CD4-positive, alpha-beta T cell treated with Interleukin-17A for 4 hours (primary cell): Measurements from ENCODE around the gene TMPRSS11B.
A peak's percentile ranks its signal among the peaks of the same experiment; 100 is the strongest.
"Not testable (repeated sequence)": the region's sequence is repeated elsewhere in the genome, so short reads cannot be mapped to it uniquely, and the experiment has no call there.

Experiments used
- DNase-seq: peaks from one replicate; pipeline ENCODE4 v3.0.0-alpha.2; 2020; ENCODE audit warnings: mixed read lengths

Gene TMPRSS11B, protein sequence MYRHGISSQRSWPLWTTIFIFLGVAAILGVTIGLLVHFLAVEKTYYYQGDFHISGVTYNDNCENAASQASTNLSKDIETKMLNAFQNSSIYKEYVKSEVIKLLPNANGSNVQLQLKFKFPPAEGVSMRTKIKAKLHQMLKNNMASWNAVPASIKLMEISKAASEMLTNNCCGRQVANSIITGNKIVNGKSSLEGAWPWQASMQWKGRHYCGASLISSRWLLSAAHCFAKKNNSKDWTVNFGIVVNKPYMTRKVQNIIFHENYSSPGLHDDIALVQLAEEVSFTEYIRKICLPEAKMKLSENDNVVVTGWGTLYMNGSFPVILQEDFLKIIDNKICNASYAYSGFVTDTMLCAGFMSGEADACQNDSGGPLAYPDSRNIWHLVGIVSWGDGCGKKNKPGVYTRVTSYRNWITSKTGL

DNA sequence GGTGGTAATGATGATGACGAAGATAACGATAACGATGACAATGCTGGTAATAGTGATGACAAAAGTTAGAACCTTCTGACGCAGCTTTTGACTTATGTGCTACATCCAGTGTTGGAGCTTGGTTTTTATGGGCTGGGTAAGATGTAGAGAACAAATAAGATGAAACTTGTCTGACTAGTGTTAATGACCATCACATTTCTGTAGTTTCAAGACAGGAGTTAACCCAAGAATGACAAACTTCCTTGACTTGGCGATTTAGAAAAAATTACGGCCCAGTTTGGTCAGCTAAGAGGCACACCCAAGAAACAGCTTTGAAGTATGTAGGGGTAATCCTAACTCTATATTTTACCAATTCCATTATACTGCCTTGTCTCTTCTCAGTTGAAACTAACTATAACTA, at the start of gene TMPRSS11B:
TSS of gene TMPRSS11B (minus strand) at position 101 of the 400 bp plus-strand sequence. CDS start 136 bp downstream, outside the sequence.
- no peak for DNase-seq

DNA sequence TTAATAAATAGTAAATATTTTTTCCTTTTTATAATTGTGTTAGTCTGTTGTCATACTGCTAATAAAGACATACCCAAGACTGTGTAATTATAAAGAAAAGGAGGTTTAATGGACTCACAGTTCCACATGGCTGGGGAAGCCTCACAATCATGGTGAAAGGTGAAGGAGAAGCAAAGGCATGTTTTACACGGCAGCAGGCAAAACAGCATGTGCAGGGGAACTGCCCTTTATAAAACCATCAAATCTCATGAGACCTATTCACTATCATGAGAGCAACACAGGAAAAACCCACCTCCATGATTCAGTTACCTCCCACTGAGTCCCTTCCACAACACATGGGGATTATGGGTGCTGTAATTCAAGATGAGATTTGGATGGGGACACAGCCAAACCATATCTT, 45.8 kb upstream of the TMPRSS11B start:
- no peak for DNase-seq

DNA sequence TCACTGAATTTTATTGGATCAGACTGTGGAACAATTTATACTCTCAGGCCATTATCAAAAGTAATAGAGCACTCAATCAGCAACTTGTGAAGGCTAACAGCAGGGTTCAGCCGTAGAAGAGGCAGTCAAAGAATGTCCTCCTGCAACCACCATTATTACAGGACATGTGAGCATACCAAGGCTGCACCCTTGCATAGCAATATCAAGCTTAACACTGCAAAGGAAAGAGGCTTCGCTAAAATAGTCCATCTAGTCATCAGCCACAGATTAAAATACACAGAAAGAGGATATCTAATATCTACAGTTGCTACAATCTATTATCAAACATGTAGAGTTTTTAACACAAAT, 42.9 kb upstream of the TMPRSS11B start:
- no peak for DNase-seq

DNA sequence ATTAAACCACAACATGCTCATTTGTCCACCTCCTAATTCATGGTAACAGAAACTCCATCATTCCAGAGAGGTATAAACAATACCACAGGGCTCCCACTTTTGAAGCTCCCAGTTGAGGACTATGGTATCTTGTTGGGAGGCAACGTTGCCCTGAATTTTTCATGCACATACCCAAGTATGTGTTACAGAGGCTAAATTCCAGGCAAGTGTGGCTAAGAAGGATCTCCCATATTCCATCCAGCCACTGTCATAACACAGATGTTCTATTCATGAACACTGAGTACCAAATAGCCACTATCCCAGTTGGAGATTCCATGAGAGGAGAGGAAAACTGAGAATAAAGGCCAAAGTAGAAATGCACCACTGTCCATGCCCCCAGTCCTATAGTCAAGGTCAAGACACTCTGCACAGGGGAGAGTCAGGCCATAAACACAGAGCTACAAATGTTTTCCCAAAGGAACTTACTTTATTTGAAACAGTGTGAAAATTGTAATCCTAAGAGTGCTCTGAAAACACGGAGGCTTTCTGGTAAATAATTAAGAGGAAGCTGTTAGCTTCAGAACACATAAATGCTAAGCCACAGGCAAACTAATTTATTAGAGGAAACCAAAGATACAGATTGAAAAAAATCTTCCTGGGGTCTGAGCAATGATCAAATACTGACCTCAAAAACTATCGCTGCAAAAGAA, 42.4 kb upstream of the TMPRSS11B start:
- no peak for DNase-seq

DNA sequence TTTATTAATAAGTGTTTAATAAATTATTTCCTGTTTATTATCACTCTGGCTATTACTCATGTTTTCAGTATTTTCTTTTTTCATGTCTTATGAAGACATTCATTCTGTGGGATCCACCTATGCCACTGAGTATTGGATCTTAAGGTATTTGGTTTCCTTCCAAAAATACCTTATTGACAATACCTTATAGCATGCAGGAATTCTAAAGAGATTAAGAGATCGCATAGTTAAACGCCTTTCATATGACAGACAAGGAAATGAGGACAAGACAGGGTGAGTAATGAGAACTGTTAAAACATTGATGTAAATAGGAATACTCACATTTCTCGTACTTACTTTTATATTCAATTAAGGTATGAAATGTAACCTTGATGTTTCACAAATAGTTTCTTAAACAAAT, 38.2 kb upstream of the TMPRSS11B start:
- DNase-seq = no peak

DNA sequence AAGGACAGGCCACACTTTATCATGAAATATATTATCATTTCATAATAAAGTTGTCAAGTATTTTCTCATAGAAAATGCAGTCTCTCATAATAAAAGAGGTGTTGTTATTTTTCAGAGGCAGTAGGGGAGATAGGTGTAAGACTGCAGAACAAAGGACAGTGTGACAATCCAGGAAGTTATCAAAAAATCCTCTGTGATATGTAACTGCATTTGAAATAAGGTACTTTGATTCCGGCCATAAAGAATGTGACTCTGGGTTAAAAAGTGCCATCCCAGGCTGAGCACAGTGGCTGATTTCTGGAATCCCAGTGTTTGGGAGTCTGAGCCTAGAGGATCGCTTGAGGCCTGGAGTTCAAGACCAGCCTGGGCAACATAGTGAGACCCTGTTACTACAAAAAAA, 37.6 kb upstream of the TMPRSS11B start:
- DNase-seq = no peak

DNA sequence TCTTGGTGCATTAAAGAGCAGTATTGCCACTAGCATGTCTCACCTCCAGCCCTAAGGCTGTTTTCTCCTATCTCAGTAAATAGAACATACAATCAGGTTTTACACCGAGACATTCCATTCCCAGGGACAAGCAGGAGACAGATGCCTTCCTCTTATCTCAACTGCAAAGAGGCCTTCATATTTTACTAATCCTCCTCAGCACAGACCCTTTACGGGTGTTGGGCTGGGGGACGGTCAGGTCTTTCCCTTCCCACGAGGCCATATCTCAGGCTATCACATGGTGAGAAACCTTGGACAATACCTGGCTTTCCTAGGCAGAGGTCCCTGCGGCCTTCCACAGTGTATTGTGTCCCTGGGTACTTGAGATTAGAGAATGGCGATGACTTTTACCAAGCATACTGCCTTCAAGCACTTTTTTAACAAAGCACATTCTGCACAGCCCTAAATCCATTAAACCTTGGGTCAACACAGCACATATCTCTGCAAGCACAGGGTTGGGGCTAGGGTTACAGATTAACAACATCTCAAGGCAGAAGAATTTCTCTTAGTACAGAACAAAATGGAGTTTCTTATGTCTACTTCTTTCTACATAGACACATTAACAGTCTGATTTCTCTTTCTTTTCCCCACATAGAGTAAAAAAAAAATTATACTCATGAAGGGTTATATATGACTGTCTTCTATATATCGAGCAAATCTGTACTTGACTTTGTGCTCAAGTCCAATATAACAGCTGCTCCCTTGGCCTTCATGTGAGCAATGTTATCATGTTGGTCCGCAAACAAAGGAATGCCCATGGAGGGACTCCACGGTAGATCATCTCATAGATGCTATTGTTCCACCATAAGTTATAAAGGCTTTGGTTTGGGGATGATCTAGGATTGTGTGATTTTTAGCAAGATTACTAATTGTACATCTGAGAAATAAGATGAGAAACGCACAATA, 36.6 kb upstream of the TMPRSS11B start:
- DNase-seq = not testable (repeated sequence)

DNA sequence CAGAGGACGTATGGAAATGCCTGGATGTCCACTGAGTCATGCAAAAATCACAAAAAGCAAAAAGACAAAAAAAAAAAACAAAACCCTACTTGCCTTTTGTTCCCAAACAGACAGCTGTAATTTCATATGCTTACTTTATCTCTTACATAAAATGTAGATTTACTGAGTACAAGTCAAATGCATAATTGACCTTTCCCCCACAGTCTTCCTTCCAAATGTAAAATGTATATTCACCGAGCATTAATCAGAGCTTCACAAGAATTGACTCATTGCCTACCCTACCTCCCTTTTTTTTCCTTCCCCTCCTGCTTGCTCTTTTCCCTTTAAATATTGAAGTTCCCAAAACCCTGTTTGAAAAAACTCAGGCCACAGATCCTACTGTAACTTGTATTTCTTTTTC, 32.5 kb upstream of the TMPRSS11B start:
- DNase-seq = no peak

DNA sequence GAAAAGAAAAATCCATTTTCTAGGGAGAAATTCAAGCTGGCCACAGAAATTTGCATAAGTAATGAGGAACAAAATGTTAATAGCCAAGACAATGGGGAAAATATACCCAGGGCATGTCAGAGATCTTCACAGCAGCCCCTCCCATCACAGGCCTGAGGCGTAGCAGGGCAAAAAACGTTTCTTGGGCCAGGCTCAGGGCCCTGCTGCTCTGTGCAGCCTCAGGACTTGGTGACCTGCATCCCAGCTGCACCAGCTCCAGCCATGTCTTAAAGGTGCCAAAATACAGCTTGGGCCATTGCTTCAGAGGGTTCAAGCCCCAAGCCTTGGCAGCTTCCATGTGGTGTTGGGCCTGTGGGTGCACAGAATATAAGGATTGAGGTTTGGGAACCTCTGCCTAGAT, 32.1 kb upstream of the TMPRSS11B start:
- no peak for DNase-seq

DNA sequence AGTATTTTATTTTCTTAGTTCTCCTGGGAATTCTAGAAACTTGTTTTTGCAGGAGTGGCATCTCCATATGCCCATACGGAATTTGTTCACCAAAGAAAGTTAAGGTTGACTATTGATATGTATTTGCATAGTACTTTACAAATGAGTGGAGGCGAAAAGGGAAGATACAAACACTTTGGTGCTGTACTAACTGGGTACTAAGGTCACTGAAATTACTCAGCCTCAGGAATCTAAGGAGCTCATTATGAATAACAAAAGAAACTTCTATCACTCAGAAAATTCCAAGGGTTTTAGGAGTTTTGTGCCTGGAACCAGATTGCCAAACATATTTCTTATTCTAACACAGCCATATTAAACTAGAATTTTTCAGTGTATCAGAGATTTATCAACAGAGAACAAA, 27.4 kb upstream of the TMPRSS11B start:
- no peak for DNase-seq

DNA sequence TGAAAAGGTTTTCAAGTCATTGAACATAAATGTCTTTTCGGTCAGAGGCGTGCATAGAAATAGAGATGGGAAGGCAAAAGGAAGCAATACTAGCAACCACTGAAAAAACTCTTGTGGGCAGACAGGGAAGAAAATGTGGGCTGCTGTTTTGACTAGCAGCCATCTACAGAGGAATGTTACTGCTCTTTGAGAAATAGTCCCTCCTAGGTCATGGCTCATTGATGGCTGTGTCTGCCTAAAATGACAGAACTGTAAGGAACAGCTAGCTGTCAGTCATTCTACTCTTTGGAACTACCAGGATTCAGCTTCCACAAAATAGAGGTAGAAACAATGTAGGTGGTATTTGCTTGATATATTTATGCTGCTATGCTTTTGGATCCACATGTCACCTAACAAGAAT, 26.9 kb upstream of the TMPRSS11B start:
- DNase-seq = no peak

DNA sequence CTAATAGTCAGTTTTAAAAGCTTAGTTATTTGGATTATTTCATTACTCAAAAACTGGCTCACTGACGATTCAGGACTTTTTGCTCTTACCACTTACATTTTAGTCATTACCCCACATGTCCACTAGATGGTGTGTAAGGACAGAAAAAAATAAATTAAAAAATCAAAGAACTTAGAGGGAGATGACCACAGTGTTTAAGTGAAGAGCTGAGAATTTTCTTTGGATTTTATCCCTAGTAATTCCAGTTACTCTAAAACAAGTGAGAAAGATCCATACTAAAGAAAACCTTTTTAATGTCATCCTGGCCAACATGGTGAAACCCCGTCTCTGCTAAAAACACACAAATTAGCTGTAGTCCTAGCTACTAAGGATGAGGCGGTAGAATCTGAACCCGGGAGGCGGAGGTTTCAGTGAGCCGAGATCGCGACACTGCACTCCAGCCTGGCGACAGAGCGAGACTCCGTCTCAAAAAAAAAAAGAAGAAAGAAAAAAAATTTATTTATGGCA, 26.4 kb upstream of the TMPRSS11B start:
- DNase-seq = peak; percentile 5

DNA sequence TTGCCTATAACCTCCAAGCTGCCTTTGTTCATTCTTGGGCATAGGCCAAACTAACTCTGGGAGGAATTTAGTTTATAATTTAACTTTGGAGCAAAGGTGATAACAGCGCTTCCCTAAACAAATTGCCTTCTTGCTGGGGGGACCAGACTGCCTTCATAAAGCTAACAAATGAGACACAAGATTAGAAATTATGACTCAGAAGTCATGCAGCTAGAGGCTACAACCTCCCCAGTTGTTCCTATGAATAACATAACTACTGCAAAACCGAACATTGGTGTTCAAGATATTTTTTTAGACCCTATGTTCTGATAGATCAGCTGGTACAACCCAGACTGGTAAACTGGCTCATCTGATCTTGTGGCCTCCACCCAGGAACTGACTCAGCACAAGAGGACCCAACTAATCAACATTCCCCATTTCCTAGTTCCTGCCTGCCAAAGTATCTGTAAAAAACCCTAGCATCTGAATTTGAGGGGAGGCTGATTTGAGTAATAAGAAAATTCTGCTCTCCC, 22.0 kb upstream of the TMPRSS11B start:
- DNase-seq = no peak

DNA sequence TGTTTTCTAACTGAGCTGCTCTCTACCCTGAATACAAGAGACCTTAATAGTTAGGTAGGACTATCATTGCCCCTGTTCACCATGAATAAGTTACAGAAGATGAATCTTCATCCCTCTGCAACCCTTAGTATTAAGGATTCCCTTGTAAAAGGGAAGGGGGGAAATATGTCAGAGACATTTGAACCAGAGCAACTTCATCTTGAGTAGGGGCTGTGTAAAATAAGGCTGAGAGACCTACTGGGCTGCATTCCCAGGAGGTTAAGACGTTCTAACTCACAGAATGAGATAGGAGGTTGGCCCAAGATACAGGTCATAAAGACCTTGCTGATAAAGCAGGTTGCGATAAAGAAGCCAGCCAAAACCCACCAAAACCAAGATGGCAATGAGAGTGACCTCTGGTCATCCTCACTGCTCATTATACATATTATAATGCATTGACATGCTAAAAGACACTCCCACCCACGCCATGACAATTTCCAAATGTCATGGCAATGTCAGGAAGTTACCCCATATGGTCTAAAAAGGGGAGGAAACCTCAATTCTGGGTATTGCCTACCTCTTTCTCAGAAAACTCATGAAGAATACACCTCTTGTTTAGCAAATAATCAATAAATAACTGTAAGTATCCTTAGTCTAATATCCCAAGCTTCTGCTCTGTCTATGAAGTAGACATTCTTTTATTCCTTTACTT, 19.5 kb upstream of the TMPRSS11B start:
- no peak for DNase-seq

DNA sequence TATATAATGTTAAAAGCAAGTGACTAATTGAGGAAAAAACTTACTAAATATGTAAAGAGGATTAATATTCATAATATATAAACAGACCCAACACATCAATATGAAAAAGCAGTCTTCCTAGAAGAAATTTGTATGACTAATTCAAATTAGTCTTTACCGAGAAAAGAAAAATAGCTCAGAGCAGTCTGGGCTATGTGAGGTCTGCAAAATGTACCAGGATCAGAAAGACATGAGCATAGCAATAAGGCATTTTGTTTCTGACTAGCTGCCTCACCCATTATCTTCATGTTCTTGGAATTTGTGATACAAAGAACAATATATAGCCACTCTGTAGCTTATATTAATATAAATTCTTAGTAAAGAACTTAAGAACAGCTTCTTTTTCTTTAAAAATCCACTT, 13.7 kb upstream of the TMPRSS11B start:
- no peak for DNase-seq

DNA sequence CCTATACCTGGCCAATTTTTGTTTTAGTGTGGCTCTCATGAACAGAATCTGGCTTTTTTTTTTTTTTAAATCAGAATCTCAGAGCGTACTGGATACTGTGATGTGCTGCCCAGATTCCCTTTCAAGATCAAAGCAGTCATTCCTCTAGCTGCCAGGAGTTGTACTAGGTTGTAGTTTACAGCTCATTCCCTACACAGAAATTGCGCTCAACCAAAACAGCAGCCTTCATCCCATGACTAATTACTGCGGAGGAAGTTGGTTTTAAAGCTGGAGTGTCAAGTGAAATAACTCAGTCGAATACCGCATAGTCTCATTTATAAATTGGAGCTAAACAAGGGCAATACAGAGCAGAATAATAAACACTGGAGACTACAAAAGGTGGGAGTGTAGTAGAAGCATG, 12.2 kb upstream of the TMPRSS11B start:
- DNase-seq = no peak

DNA sequence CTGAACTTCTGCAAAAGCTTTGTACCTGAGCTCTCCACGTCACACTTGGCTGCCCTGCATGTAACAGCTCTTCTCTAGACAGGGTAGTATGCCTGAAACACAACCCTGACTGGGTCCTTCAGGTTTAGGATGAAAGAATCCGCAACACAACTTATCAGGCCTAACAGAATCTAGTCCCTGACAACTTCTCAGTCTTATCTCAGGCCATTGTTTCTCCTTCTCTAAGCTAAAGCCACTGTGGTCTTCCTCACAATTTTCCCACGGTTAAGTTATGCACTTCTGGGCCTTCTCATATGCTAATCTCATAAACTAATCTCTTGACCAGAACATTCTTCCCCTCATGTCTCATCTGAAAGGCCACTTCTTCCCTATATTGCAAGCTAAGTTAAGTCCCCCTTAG, 10.8 kb upstream of the TMPRSS11B start:
- DNase-seq = no peak

DNA sequence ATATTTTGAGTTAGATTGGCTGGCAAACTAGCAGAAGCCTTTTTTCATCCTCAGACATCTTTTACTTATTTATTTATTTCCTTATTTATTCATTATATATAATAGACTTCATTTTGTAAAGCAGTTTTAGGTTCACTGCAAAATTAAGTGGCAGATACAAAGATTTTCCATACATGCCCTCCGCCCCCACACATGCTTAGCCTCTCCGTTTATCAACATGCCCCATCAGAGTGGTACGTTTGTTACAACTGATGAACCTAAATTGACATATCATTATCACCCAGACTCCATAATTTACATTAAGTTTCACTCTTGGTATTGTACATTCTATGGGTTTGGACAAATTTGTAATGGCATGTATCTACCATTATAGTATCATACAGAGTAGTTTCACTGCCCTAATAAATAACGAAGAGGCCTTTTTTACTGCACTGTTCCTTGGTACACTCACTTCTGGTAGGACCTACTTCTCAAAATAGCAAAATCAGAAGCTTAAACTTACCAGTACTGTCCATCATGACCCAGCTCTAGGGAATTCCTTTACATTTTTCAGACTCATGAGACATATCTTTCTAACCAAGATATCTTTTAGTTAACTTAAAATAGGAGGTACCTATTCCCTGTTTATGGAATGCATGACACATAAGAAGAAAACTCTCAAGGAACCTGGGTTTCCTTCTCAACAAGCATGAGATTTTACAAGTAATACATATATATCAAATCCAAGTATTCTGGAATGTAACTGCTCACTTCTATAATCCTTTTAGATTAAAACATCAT, 4.8 kb upstream of the TMPRSS11B start:
- no peak for DNase-seq

DNA sequence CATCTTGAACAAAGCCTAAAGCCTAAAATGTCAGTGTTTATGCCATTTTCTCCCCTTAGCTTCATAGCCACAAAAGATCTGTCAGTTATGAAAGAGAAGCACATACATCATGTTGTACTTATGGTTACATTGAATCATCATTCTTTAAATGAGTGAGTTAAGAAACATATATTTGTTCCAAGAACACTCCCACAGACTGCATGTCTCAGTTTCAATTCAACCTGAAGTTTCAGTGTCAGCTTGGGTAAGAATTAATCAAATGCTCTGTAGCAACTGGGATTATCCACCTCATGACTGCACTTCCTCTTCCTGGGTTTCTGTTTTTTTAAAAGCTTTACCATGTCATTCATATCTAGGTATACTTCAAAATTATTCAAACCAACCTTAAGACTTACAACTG, 3.9 kb upstream of the TMPRSS11B start:
- DNase-seq = no peak

DNA sequence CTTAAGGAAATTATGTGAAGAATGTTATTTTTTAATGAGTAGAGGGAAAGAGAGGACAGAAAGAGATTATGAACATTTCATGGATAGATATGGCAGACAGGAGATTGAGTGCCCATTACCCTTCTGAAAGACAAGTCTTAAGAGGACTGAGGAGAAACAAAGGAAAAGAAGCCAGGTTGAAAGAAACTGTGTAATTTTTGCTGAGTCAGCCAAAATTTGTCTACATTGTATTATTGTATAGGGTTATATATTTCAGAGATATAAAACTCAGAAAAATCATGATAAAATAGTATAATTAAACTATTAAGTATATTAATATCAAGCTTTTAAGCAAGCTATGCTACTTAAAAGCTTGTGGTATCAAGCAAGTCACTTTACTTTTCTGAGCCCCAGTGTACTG, 4.9 kb downstream of the TMPRSS11B start:
- DNase-seq = no peak

DNA sequence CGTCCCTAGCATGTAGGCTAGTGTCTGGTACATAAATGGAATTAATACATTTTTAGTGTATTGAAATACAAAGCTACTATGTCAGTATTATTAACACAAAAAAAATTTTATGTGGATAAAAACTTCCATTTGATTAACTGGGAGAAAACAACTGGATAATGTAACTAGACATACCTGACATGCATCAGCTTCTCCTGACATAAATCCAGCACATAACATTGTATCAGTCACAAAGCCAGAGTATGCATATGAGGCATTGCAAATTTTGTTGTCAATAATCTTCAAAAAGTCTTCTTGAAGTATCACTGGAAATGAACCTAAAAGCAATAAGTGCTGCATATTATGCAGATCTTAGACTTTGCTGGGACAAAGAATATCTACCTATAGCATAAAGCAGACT, 16.9 kb downstream of the TMPRSS11B start:
- no peak for DNase-seq

DNA sequence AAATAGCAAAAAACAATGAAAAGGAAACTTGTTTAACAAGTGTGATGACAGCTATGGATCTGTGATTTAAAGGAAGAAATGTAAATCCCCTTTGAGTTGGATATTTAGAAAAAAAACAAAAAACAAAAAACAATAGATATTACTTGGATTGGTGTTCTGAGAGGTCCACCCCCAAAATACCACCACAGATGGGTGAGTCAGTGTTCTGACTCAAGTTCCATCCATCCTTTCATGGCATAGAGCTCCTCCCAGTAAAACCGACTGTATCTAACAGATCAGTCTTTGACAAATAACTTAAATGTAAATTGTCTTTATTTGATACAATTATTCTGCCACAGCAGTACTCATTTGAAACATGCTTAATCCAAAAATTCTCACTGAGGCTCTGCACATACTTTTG, 27.4 kb downstream of the TMPRSS11B start:
- DNase-seq = no peak
